Limb (tissue), 2 donors: ENCODE results near the gene ARF3.

Experiments
- DNase-seq, 2 donors: peaks; one replicate each; pipeline ENCODE4 v3.0.0-alpha.2; 2016; ENCODE audit errors: extremely low spot score in 2 of 2

ARF3 gene

GRCh38 chr12:48967991-48968390 is 10.7 kb upstream of the ARF3 start:
- DNase-seq, result no peak

GRCh38 chr12:48966177-48966895 is 9.0 kb upstream of the ARF3 start:
- DNase-seq, result no peak

GRCh38 chr12:48965298-48965838 is 8.1 kb upstream of the ARF3 start:
- DNase-seq, result no peak

- DNase-seq, result no peak
These were observed 4.5 kb upstream of the ARF3 start for GRCh38 chr12:48961801-48962200.

GRCh38 chr12:48961331-48961730 is 4.0 kb upstream of the ARF3 start:
- DNase-seq, result no peak

- no peak for DNase-seq
These were observed 3.5 kb upstream of the ARF3 start for GRCh38 chr12:48960834-48961233.

- DNase-seq, result no peak
These were observed 732 bp upstream of the ARF3 start for GRCh38 chr12:48958049-48958388.

GRCh38 chr12:48956279-48957140 is 777 bp downstream of the ARF3 start:
- peak; percentile 90 to 94 for DNase-seq

- DNase-seq, result no peak
These were observed 2.3 kb downstream of the ARF3 start for GRCh38 chr12:48954841-48955501.

GRCh38 chr12:48954061-48954460 is 3.2 kb downstream of the ARF3 start:
- DNase-seq, result no peak

- DNase-seq, result no peak
These were observed 4.6 kb downstream of the ARF3 start for GRCh38 chr12:48952691-48953090.

GRCh38 chr12:48947727-48948126 is 9.6 kb downstream of the ARF3 start:
- no peak for DNase-seq

- no peak for DNase-seq
These were observed 10.3 kb downstream of the ARF3 start for GRCh38 chr12:48946943-48947342.

- DNase-seq, result no peak
These were observed 11.1 kb downstream of the ARF3 start for GRCh38 chr12:48946205-48946604.

- no peak for DNase-seq
These were observed 14.1 kb downstream of the ARF3 start for GRCh38 chr12:48943221-48943620.

GRCh38 chr12:48940181-48940580 is 17.1 kb downstream of the ARF3 start:
- DNase-seq, result no peak

- no peak for DNase-seq
These were observed 18.5 kb downstream of the ARF3 start for GRCh38 chr12:48938805-48939204.

- DNase-seq, result no peak
These were observed 20.1 kb downstream of the ARF3 start for GRCh38 chr12:48937170-48937569.

- DNase-seq, result peak; percentile 59 to 86
These were observed 20.8 kb downstream of the ARF3 start for GRCh38 chr12:48936379-48936979.

GRCh38 chr12:48934312-48934706 is 23.0 kb downstream of the ARF3 start:
- DNase-seq, result no peak

- DNase-seq, result no peak
These were observed 23.5 kb downstream of the ARF3 start for GRCh38 chr12:48933664-48934311.
